IMR-90 (cell line): ENCODE results near the gene GRIN2A. TPM values are rescaled to one million over a fixed set of nuclear protein-coding genes. Genes with fewer than 3 reads are reported as not detected.

Experiments
- ATAC-seq: fragments of 200-7000 bp; cut with Tn5 transposase; 2 replicates; pipeline ENCODE4 v1.9.1; 2020; ENCODE audit warnings: low read depth, mild to moderate bottlenecking, moderate library complexity
- BruUV-seq: library from RNA; stranded (reverse); fragments of 400-500 nt; replicated peaks from 2 replicates; lab custom pipeline; 2021; lab: Mats Ljungman, UMichigan
- CTCF ChIA-PET: fragments of 300-600 bp; formaldehyde crosslinking; extraction: SDS; loops from one replicate; lab custom pipeline; 2021; ENCODE audit warnings: antibody characterized with exemption; lab: Yijun Ruan, JAX
- POLR2A ChIA-PET: fragments of 300-600 bp; sonication (Branson Sonifier 250); formaldehyde crosslinking; loops from one replicate; lab custom pipeline; 2022; ENCODE audit warnings: antibody characterized with exemption; ENCODE audit not compliant: unreplicated experiment; lab: Charles Lee
- DNase-seq: peaks from one replicate; pipeline ENCODE4 v3.0.0; 2013
- H2AFZ ChIP-seq: replicated peaks from 2 replicates; pipeline ENCODE3; 2013; ENCODE audit warnings: low read length, mild to moderate bottlenecking; ENCODE audit not compliant: poor library complexity
- H2AK5ac ChIP-seq: 2 replicates; pipeline ENCODE4 v1.6.1; 2013; ENCODE audit warnings: low read depth, low read length, inconsistent platforms
- H2AK9ac ChIP-seq: replicated peaks from 2 replicates; pipeline ENCODE3; 2013; ENCODE audit warnings: mild to moderate bottlenecking, low read depth, low read length, moderate library complexity; ENCODE audit not compliant: poor library complexity
- H2BK120ac ChIP-seq: 2 replicates; pipeline ENCODE4 v1.6.1; 2013; ENCODE audit warnings: low read depth, low read length, inconsistent platforms
- H2BK15ac ChIP-seq: 3 replicates; pipeline ENCODE4 v1.6.1; 2013; ENCODE audit warnings: low read depth, low read length, inconsistent platforms
- H2BK20ac ChIP-seq: 2 replicates; pipeline ENCODE4 v1.6.1; 2013; ENCODE audit warnings: low read depth, mild to moderate bottlenecking, inconsistent platforms, low read length, moderate library complexity
- H2BK5ac ChIP-seq: 2 replicates; pipeline ENCODE4 v1.6.1; 2013; ENCODE audit warnings: mild to moderate bottlenecking, low read depth, low read length, inconsistent platforms; ENCODE audit not compliant: poor library complexity, severe bottlenecking
- H3K14ac ChIP-seq: replicated peaks from 2 replicates; pipeline ENCODE4 v1.6.1; 2013; ENCODE audit warnings: low read depth, low read length, inconsistent platforms
- H3K18ac ChIP-seq: 2 replicates; pipeline ENCODE4 v1.6.1; 2013; ENCODE audit warnings: low read depth, low read length, control low read depth
- H3K23ac ChIP-seq: 2 replicates; pipeline ENCODE4 v1.6.1; 2013; ENCODE audit warnings: low read depth, low read length, inconsistent platforms
- H3K27ac ChIP-seq: 2 replicates; pipeline ENCODE4 v1.5.1; 2013; ENCODE audit warnings: mild to moderate bottlenecking, control low read depth, low read length; ENCODE audit not compliant: insufficient read depth
- H3K27me3 ChIP-seq: 2 replicates; pipeline ENCODE4 v1.6.1; 2013; ENCODE audit warnings: low read length; ENCODE audit not compliant: control insufficient read depth, insufficient read depth
- H3K36me3 ChIP-seq: 2 replicates; pipeline ENCODE4 v1.6.1; 2013; ENCODE audit warnings: low read length, mixed read lengths; ENCODE audit not compliant: control insufficient read depth, insufficient read depth
- H3K4ac ChIP-seq: 2 replicates; pipeline ENCODE4 v1.6.1; 2013; ENCODE audit warnings: low read depth, low read length, inconsistent platforms
- H3K4me1 ChIP-seq: 2 replicates; pipeline ENCODE4 v1.6.1; 2013; ENCODE audit warnings: low read length, mixed read lengths; ENCODE audit not compliant: control insufficient read depth, insufficient read depth
- H3K4me2 ChIP-seq: 2 replicates; pipeline ENCODE4 v1.6.1; 2013; ENCODE audit warnings: low read depth, mild to moderate bottlenecking, control low read depth, low read length, moderate library complexity
- H3K4me3 ChIP-seq: 2 replicates; pipeline ENCODE4 v1.5.1; 2013; ENCODE audit warnings: low read depth, mild to moderate bottlenecking, control low read depth, low read length, moderate library complexity; ENCODE audit not compliant: insufficient read depth
- H3K56ac ChIP-seq: 2 replicates; pipeline ENCODE4 v1.6.1; 2013; ENCODE audit warnings: low read length, inconsistent platforms; ENCODE audit not compliant: insufficient read depth; ENCODE audit errors: extremely low read depth
- H3K79me1 ChIP-seq, 2 experiments: 2 replicates each; pipeline ENCODE4 v1.6.1; 2013; ENCODE audit warnings: low read length in 2 of 2, inconsistent platforms in 1 of 2, low read depth in 1 of 2
- H3K9ac ChIP-seq: 2 replicates; pipeline ENCODE4 v1.6.1; 2013; ENCODE audit warnings: low read depth, low read length, control low read depth
- H3K9me1 ChIP-seq: 2 replicates; pipeline ENCODE4 v1.6.1; 2013; ENCODE audit warnings: low read length, inconsistent platforms; ENCODE audit not compliant: insufficient read depth
- H3K9me3 ChIP-seq: 2 replicates; pipeline ENCODE4 v1.6.1; 2013; ENCODE audit warnings: low read length; ENCODE audit not compliant: control insufficient read depth, insufficient read depth
- H4K20me1 ChIP-seq: 2 replicates; pipeline ENCODE4 v1.6.1; 2013; ENCODE audit warnings: low read length, inconsistent platforms; ENCODE audit not compliant: insufficient read depth
- H4K5ac ChIP-seq: 2 replicates; pipeline ENCODE4 v1.6.1; 2013; ENCODE audit warnings: mild to moderate bottlenecking, low read depth, low read length, control low read depth
- H4K8ac ChIP-seq, 2 experiments: 2 replicates each; pipeline ENCODE4 v1.6.1; 2013; ENCODE audit warnings: low read depth in 2 of 2, low read length in 2 of 2, control low read depth in 1 of 2, inconsistent platforms in 1 of 2
- H4K91ac ChIP-seq: 2 replicates; pipeline ENCODE4 v1.6.1; 2013; ENCODE audit warnings: low read depth, low read length, inconsistent platforms; ENCODE audit not compliant: insufficient read depth
- BHLHE40 ChIP-seq: fragments of 150-350 bp; IDR thresholded peaks from 2 replicates; pipeline ENCODE4 v1.6.1; 2016; ENCODE audit warnings: mild to moderate bottlenecking, low read depth, low read length
- CEBPB ChIP-seq: IDR thresholded peaks from 2 replicates; pipeline ENCODE4 v1.6.1; 2012; ENCODE audit warnings: low read depth, low read length, improper control_type of control experiment
- CHD1 ChIP-seq: IDR thresholded peaks from 2 replicates; pipeline ENCODE4 v1.6.1; 2012; ENCODE audit warnings: low read depth, low read length, improper control_type of control experiment
- FOS ChIP-seq: fragments of 150-350 bp; IDR thresholded peaks from 2 replicates; pipeline ENCODE4 v1.6.1; 2016; ENCODE audit warnings: low read depth, low read length
- MAFK ChIP-seq: IDR thresholded peaks from 2 replicates; pipeline ENCODE4 v1.6.1; 2012; ENCODE audit warnings: low read depth, low read length, improper control_type of control experiment
- MAZ ChIP-seq: IDR thresholded peaks from 2 replicates; pipeline ENCODE4 v1.6.1; 2012; ENCODE audit warnings: low read depth, mild to moderate bottlenecking, low read length, improper control_type of control experiment, moderate library complexity, borderline replicate concordance
- MXI1 ChIP-seq: IDR thresholded peaks from 2 replicates; pipeline ENCODE4 v1.6.1; 2012; ENCODE audit warnings: low read depth, mild to moderate bottlenecking, low read length, moderate library complexity, borderline replicate concordance
- NFE2L2 ChIP-seq: fragments of 150-350 bp; IDR thresholded peaks from 2 replicates; pipeline ENCODE4 v1.6.1; 2016; ENCODE audit warnings: low read depth, mild to moderate bottlenecking, low read length
- POLR2A ChIP-seq: IDR thresholded peaks from 2 replicates; pipeline ENCODE4 v1.6.1; 2012; ENCODE audit warnings: mild to moderate bottlenecking, low read depth, low read length
- RAD21 ChIP-seq: IDR thresholded peaks from 2 replicates; pipeline ENCODE4 v1.6.1; 2012; ENCODE audit warnings: low read length, improper control_type of control experiment
- RCOR1 ChIP-seq: IDR thresholded peaks from 2 replicates; pipeline ENCODE4 v1.6.1; 2012; ENCODE audit warnings: mild to moderate bottlenecking, low read length, improper control_type of control experiment; ENCODE audit not compliant: insufficient replicate concordance
- RFX5 ChIP-seq: IDR thresholded peaks from 2 replicates; pipeline ENCODE4 v1.8.0; 2012; ENCODE audit warnings: low read depth, mild to moderate bottlenecking, low read length, moderate library complexity
- SMC3 ChIP-seq: fragments of 150-350 bp; IDR thresholded peaks from 2 replicates; pipeline ENCODE4 v1.6.1; 2016; ENCODE audit warnings: low read depth, mild to moderate bottlenecking, antibody characterized with exemption, low read length, moderate library complexity
- WGBS, 2 experiments: methylation state at CpG; one replicate each; pipeline versions ENCODE4 v1.1.5 to v1.1.7; 2013; ENCODE audit warnings: missing lambda C conversion rate in 2 of 2; ENCODE audit not compliant: insufficient read length in 1 of 2; ENCODE audit errors: extremely low coverage in 2 of 2; 5-methylcytosine and 5-hydroxymethylcytosine counted together
- dilution Hi-C: fragments of 300-500 bp; cut with HindIII; formaldehyde crosslinking; loops from one replicate; pipeline ENCODE4 v1.14.3; 2018; ENCODE audit warnings: low sequenced_read_pairs; ENCODE audit not compliant: unreplicated experiment
- in situ Hi-C: fragments of 300-500 bp; cut with MboI; formaldehyde crosslinking; loops from 3 replicates; pipeline ENCODE4 v1.14.3; 2019; ENCODE audit warnings: low sequenced_read_pairs, inconsistent platforms, mixed read lengths
- intact Hi-C: fragments of 100-400 bp; cut with micrococcal nuclease; formaldehyde crosslinking; loops from 2 replicates; pipeline ENCODE4 v1.10.0; 2022
- polyA plus RNA-seq, 3 experiments: library from polyadenylated mRNA; depleted of rRNA; stranded (reverse); fragments of >200 nt; gene quantifications; 2 replicates each; pipeline ENCODE4 v1.2.3, GENCODE V29; 2012; ENCODE audit warnings: low replicate concordance in 1 of 3
- total RNA-seq: library from RNA; depleted of rRNA; stranded (reverse); fragments of >200 nt; gene quantifications from 2 replicates; pipeline ENCODE4 v1.2.3, GENCODE V29; 2012
- TF ChIP-seq, protein P1 (sequence below): fragments of 150-350 bp; IDR thresholded peaks from 2 replicates; pipeline ENCODE4 v1.6.1; 2016; ENCODE audit warnings: low read depth, mild to moderate bottlenecking, low read length, moderate library complexity, borderline replicate concordance
- TF ChIP-seq, protein P2 (sequence below): conservative IDR thresholded peaks from 2 replicates; pipeline ENCODE4 v1.5.1; 2012; ENCODE audit warnings: mild to moderate bottlenecking, low read depth, low read length, improper control_type of control experiment
- TF ChIP-seq, protein P3 (sequence below): fragments of 150-350 bp; IDR thresholded peaks from 2 replicates; pipeline ENCODE4 v1.6.1; 2017; ENCODE audit warnings: mild to moderate bottlenecking, antibody characterized with exemption, low read length, low read depth

GRIN2A gene
- total and polyA plus RNA-seq, 2 of the 4 experiments (the other 2 are of a cell fraction), result under 0.01 TPM; not detected in 1

DNA sequence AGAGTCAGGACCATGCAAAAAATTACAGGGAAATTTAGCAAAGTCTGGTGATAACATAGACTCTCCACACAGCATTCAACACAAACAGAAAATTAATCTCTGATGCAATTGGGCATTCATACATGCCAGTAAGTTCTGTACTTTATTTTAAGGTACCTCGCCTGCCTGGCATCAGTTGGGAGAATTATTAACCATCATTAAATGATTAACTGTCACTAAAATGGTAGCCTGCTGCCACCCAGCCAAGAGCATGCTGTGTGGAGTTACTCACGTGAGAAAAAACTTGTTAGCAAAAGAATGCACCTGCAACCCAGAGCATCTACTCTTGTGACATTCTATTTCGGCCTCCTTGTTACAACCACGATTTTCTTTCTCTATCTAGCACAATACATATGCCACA, 117.2 kb downstream of the GRIN2A start:
- Histone ChIP-seq H2BK120ac (no peak overlapping the region), H4K91ac (no peak overlapping the region), H4K8ac (no peak overlapping the region), H3K27ac (no peak overlapping the region), H3K4ac (no peak overlapping the region), H2BK20ac (no peak overlapping the region), H2AK9ac (no peak overlapping the region), H3K4me1 (no peaks in the 10 kb centered on the region), H3K23ac (no peak overlapping the region), H3K79me1 (no peaks in the 10 kb centered on the region), H4K20me1 (no peaks in the 10 kb centered on the region), H3K9me1 (no peaks in the 10 kb centered on the region), H2BK5ac (no peak overlapping the region), H3K36me3 (no peaks in the 10 kb centered on the region), H3K4me2 (no peak overlapping the region), H2BK15ac (no peak overlapping the region), H2AFZ (no peak overlapping the region), H3K56ac (no peak overlapping the region), H3K14ac (no peak overlapping the region), H3K9ac (no peak overlapping the region), H3K4me3 (no peak overlapping the region), H3K27me3 (no peaks in the 10 kb centered on the region), H4K5ac (no peak overlapping the region), H2AK5ac (no peak overlapping the region), H3K18ac (no peak overlapping the region), H3K9me3 (peaks cover 10% of the 10 kb centered on the region)
- DNase-seq (no peak), ATAC-seq (no peak)
- ChIA-PET CTCF (no interaction called here), POLR2A (no interaction called here)
- TF ChIP-seq BHLHE40 (no peak), MAZ (no peak), NFE2L2 (no peak), RCOR1 (no peak), RFX5 (no peak), CEBPB (no peak), MXI1 (no peak), CHD1 (no peak), RAD21 (no peak), MAFK (no peak), SMC3 (no peak), POLR2A (no peak), FOS (no peak)
- TF ChIP-seq, protein P1, sequence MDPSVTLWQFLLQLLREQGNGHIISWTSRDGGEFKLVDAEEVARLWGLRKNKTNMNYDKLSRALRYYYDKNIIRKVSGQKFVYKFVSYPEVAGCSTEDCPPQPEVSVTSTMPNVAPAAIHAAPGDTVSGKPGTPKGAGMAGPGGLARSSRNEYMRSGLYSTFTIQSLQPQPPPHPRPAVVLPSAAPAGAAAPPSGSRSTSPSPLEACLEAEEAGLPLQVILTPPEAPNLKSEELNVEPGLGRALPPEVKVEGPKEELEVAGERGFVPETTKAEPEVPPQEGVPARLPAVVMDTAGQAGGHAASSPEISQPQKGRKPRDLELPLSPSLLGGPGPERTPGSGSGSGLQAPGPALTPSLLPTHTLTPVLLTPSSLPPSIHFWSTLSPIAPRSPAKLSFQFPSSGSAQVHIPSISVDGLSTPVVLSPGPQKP, result no peak
- TF ChIP-seq, protein P2, sequence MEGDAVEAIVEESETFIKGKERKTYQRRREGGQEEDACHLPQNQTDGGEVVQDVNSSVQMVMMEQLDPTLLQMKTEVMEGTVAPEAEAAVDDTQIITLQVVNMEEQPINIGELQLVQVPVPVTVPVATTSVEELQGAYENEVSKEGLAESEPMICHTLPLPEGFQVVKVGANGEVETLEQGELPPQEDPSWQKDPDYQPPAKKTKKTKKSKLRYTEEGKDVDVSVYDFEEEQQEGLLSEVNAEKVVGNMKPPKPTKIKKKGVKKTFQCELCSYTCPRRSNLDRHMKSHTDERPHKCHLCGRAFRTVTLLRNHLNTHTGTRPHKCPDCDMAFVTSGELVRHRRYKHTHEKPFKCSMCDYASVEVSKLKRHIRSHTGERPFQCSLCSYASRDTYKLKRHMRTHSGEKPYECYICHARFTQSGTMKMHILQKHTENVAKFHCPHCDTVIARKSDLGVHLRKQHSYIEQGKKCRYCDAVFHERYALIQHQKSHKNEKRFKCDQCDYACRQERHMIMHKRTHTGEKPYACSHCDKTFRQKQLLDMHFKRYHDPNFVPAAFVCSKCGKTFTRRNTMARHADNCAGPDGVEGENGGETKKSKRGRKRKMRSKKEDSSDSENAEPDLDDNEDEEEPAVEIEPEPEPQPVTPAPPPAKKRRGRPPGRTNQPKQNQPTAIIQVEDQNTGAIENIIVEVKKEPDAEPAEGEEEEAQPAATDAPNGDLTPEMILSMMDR, result no peak
- TF ChIP-seq, protein P3, sequence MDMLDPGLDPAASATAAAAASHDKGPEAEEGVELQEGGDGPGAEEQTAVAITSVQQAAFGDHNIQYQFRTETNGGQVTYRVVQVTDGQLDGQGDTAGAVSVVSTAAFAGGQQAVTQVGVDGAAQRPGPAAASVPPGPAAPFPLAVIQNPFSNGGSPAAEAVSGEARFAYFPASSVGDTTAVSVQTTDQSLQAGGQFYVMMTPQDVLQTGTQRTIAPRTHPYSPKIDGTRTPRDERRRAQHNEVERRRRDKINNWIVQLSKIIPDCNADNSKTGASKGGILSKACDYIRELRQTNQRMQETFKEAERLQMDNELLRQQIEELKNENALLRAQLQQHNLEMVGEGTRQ, result no peak
- WGBS, 2 experiments, result 13% methylated on average over 3 of the region's 4 CpGs; no CpG with 5 or more reads in 1 of the 2 experiments
- dilution Hi-C loops, result no loop called here
- BruUV-seq, result no TSS peak
- intact Hi-C loops, result no loop called here
- in situ Hi-C loops, result no loop called here
